HepG2 (cell line): ENCODE data around the gene KBTBD13. TPM values are rescaled to one million over a fixed set of nuclear protein-coding genes. Genes with fewer than 3 reads are reported as not detected.

ENCODE experiments used
- ATAC-seq: fragments of 200-7000 bp; cut with Tn5 transposase; 3 replicates; pipeline ENCODE4 v1.9.1; 2020; ENCODE audit warnings: mild to moderate bottlenecking, moderate library complexity
- BruUV-seq: library from RNA; stranded (reverse); fragments of 400-500 nt; replicated peaks from 2 replicates; lab custom pipeline; 2021; lab: Mats Ljungman, UMichigan
- CTCF ChIA-PET: fragments of 300-600 bp; formaldehyde crosslinking; extraction: SDS; loops from one replicate; lab custom pipeline; 2021; ENCODE audit warnings: low total read pairs, inconsistent platforms, low intra/inter-chr PET ratio; lab: Yijun Ruan, JAX
- POLR2A ChIA-PET: fragments of 350-600 bp; sonication (Branson Sonifier 250); formaldehyde crosslinking; loops from one replicate; lab custom pipeline; 2020; ENCODE audit warnings: antibody characterized with exemption, inconsistent platforms; lab: Yijun Ruan, JAX
- DNase-seq: peaks from one replicate; pipeline ENCODE4 v3.0.0-alpha.2; 2015; ENCODE audit warnings: low spot score
- FAIRE-seq: peaks from 3 replicates; lab custom pipeline; 2011; peaks lifted over from hg19 to GRCh38; lab: Jason Lieb, UNC
- H2AFZ ChIP-seq: one replicate; pipeline ENCODE4 v1.6.1; 2011; ENCODE audit warnings: low read length, inconsistent platforms
- H3K27ac ChIP-seq: fragments of 300-600 bp; 3 replicates; pipeline ENCODE4 v1.8.0; 2011; ENCODE audit warnings: mixed run types, mild to moderate bottlenecking, mixed read lengths, low read length, inconsistent platforms; ENCODE audit not compliant: insufficient read depth; ENCODE audit errors: extremely low read length
- H3K27me3 ChIP-seq, 2 experiments: fragments of 200-600 bp in 1 of 2; 2 replicates in 1 of 2; 3 replicates in 1 of 2; pipeline versions ENCODE4 v1.6.0 to v1.8.0; 2011; ENCODE audit warnings: low read length in 2 of 2, mild to moderate bottlenecking in 2 of 2, moderate library complexity in 2 of 2, inconsistent platforms in 1 of 2; ENCODE audit not compliant: insufficient read depth in 2 of 2, control insufficient read depth in 1 of 2
- H3K36me3 ChIP-seq, 2 experiments: fragments of 200-600 bp in 1 of 2; replicated peaks in 1 of 2; 2 replicates in 1 of 2; 3 replicates in 1 of 2; pipeline versions ENCODE4 v1.5.1 to v1.8.0; 2011; ENCODE audit warnings: low read length in 2 of 2, inconsistent platforms in 1 of 2; ENCODE audit not compliant: insufficient read depth in 2 of 2, control insufficient read depth in 1 of 2
- H3K4me1 ChIP-seq: 2 replicates; pipeline ENCODE4 v1.5.1; 2012; ENCODE audit warnings: low read length, inconsistent platforms; ENCODE audit not compliant: insufficient read depth
- H3K4me2 ChIP-seq: 2 replicates; pipeline ENCODE4 v1.6.0; 2011; ENCODE audit warnings: low read depth, low read length, inconsistent platforms
- H3K4me3 ChIP-seq, 3 experiments: fragments of 200-600 bp in 1 of 3; sonication (generic), shearing (Covaris generic) in 1 of 3; replicated peaks in 1 of 3; 2 replicates each; pipeline ENCODE4 v1.5.1; 2011 to 2016; ENCODE audit warnings: low read length in 3 of 3, inconsistent platforms in 2 of 3, low read depth in 2 of 3, mild to moderate bottlenecking in 2 of 3, control low read depth in 1 of 3, mixed read lengths in 1 of 3; ENCODE audit not compliant: insufficient read depth in 1 of 3
- H3K79me2 ChIP-seq: one replicate; pipeline ENCODE4 v1.6.1; 2011; ENCODE audit warnings: low read length, inconsistent platforms; ENCODE audit not compliant: insufficient read depth
- H3K9ac ChIP-seq: 2 replicates; pipeline ENCODE4 v1.6.0; 2011; ENCODE audit warnings: mild to moderate bottlenecking, low read depth, low read length, inconsistent platforms; ENCODE audit not compliant: insufficient read depth
- H3K9me3 ChIP-seq: 2 replicates; pipeline ENCODE4 v1.5.1; 2012; ENCODE audit warnings: mild to moderate bottlenecking, low read length
- H4K20me1 ChIP-seq: 2 replicates; pipeline ENCODE4 v1.6.0; 2011; ENCODE audit warnings: inconsistent platforms, mild to moderate bottlenecking, low read length, moderate library complexity; ENCODE audit not compliant: insufficient read depth
- BHLHE40 ChIP-seq: IDR thresholded peaks from 2 replicates; pipeline ENCODE4 v1.6.1; 2011; ENCODE audit warnings: low read length, improper control_type of control experiment
- CEBPG ChIP-seq: IDR thresholded peaks from 2 replicates; pipeline ENCODE4 v1.6.1; 2016
- CTCF ChIP-seq: sonication (generic); formaldehyde crosslinking; IDR thresholded peaks from 2 replicates; pipeline ENCODE4 v1.5.0; 2020; ENCODE audit warnings: mild to moderate bottlenecking, missing genetic modification reagents, moderate library complexity
- FOSL2 ChIP-seq: sonication (generic); formaldehyde crosslinking; IDR thresholded peaks from 2 replicates; pipeline ENCODE4 v1.4.0; 2020; ENCODE audit warnings: missing genetic modification reagents
- MATR3 ChIP-seq: sonication (generic); formaldehyde crosslinking; IDR thresholded peaks from 2 replicates; pipeline ENCODE4 v1.4.0; 2020; ENCODE audit warnings: missing genetic modification reagents
- RAD21 ChIP-seq: fragments of 450-650 bp; formaldehyde crosslinking; IDR thresholded peaks from 2 replicates; pipeline ENCODE4 v1.5.0; 2020; ENCODE audit warnings: mild to moderate bottlenecking
- SMC3 ChIP-seq: IDR thresholded peaks from 2 replicates; pipeline ENCODE4 v1.6.1; 2011; ENCODE audit warnings: low read length, improper control_type of control experiment
- SOX13 ChIP-seq, 3 experiments: fragments of 450-650 bp in 1 of 3; sonication (generic) in 1 of 3; formaldehyde crosslinking in 1 of 3; IDR thresholded peaks in 2 of 3; conservative IDR thresholded peaks in 1 of 3; 2 replicates each; pipeline versions ENCODE4 v1.5.0 to v1.6.1; 2016 to 2020; ENCODE audit warnings: antibody characterized with exemption in 1 of 3, mild to moderate bottlenecking in 1 of 3, missing compliant biosample characterization in 1 of 3, missing genetic modification reagents in 1 of 3, moderate library complexity in 1 of 3
- SOX5 ChIP-seq: IDR thresholded peaks from 2 replicates; pipeline ENCODE4 v1.6.1; 2016; ENCODE audit warnings: borderline replicate concordance
- STAG1 ChIP-seq: sonication (generic); formaldehyde crosslinking; IDR thresholded peaks from 2 replicates; pipeline ENCODE4 v1.4.0; 2020; ENCODE audit warnings: missing genetic modification reagents
- TAF15 ChIP-seq: fragments of 200-400 bp; formaldehyde crosslinking; IDR thresholded peaks from one replicate; pipeline ENCODE4 v1.6.1; 2018; ENCODE audit warnings: mild to moderate bottlenecking, low read depth, low read length; ENCODE audit not compliant: poor library complexity, severe bottlenecking
- TFDP2 ChIP-seq: sonication (generic); formaldehyde crosslinking; IDR thresholded peaks from 2 replicates; pipeline ENCODE4 v1.4.0; 2020; ENCODE audit warnings: missing genetic modification reagents
- TFE3 ChIP-seq: IDR thresholded peaks from 2 replicates; pipeline ENCODE4 v1.6.1; 2016
- USF2 ChIP-seq, 2 experiments: sonication (generic) in 1 of 2; formaldehyde crosslinking in 1 of 2; IDR thresholded peaks; 2 replicates each; pipeline versions ENCODE4 v1.5.1 to v1.6.1; 2011 to 2020; ENCODE audit warnings: borderline replicate concordance in 1 of 2, low read depth in 1 of 2, low read length in 1 of 2, mild to moderate bottlenecking in 1 of 2, missing genetic modification reagents in 1 of 2, moderate library complexity in 1 of 2
- ZNF644 ChIP-seq: IDR thresholded peaks from 2 replicates; pipeline ENCODE4 v1.6.1; 2016; ENCODE audit warnings: low read depth
- WGBS: methylation state at CpG from one replicate; pipeline ENCODE4 v1.1.6; 2017; ENCODE audit warnings: low lambda C conversion rate; 5-methylcytosine and 5-hydroxymethylcytosine counted together
- in situ Hi-C: cut with HindIII; loops from 2 replicates; pipeline ENCODE4 v1.10.0; 2017; ENCODE audit warnings: low pct_unique_long_range_greater_than_20kb; ENCODE audit not compliant: extremely low pct_ligation_motif_present
- intact Hi-C: fragments of 100-400 bp; cut with micrococcal nuclease; formaldehyde crosslinking; loops from one replicate; pipeline ENCODE4 v1.10.0; 2022; ENCODE audit not compliant: unreplicated experiment
- polyA plus RNA-seq, 8 experiments: library from polyadenylated mRNA; depleted of rRNA in 3 of 8; stranded (reverse) in 7 of 8; unstranded in 1 of 8; fragments of >200 nt; fragmentation: Illumina TruSeq in 4 of 8; extraction: Trizol in 4 of 8; gene quantifications; 2 replicates each; pipeline versions ENCODE4 v1.2.1 to v1.2.3, GENCODE V29; 2011 to 2016; ENCODE audit warnings: low read depth in 4 of 8, missing spikeins in 1 of 8, mixed read lengths in 1 of 8; ENCODE audit not compliant: insufficient read depth in 1 of 8
- total RNA-seq, 5 experiments: library from RNA; depleted of rRNA; stranded (reverse); fragments of >200 nt; fragmentation: Illumina TruSeq; extraction: Trizol; gene quantifications; 2 replicates each; pipeline ENCODE4 v1.2.3, GENCODE V29; 2016; ENCODE audit warnings: low read depth in 1 of 5

Gene KBTBD13
- total and polyA plus RNA-seq, 2 of the 13 experiments (the other 11 are each of a cell fraction or from before 2014, with no cell fraction given), result not detected

GRCh38 chr15:65033659-65034269, 42.8 kb upstream of the KBTBD13 start:
- Histone ChIP-seq H3K79me2 (peaks cover 2% of the 10 kb centered on the region), H3K27me3 (no peaks in the 10 kb centered on the region; a peak in 1 of 5 replicates), H4K20me1 (no peaks in the 10 kb centered on the region), H3K9ac (peak overlapping the region; percentile 23; the same call in 1 of the 2 replicates), H3K4me1 (peaks cover 65% of the 10 kb centered on the region), H2AFZ (peak overlapping the region; percentile 21), H3K27ac (no peak overlapping the region), H3K36me3 (no peaks in the 10 kb centered on the region), H3K4me2 (peak overlapping the region; percentile 70), H3K4me3 (peak overlapping the region; percentile 17 to 52 (median 34); a peak in 3 of 6 replicates), H3K9me3 (no peaks in the 10 kb centered on the region)
- 2% methylated on average over 4 of the region's 4 CpGs for WGBS
- no TSS peak for BruUV-seq
- in situ Hi-C loops (loop anchor here (10.0 kb wide), 2 partner anchors 51 to 261 kb away; partner anchors contain the start of gene RNU5A-1), intact Hi-C loops (loop anchor here (1.0 to 10.0 kb wide), 8 partner anchors 12 to 264 kb away; partner anchors contain the start of genes CLPX, RNU5A-1 and SLC51B)
- FAIRE-seq, result peak; percentile 70
- DNase-seq, result peak; percentile 63
- peak; percentile 63 for ATAC-seq
- ChIA-PET CTCF (interaction anchor here (0.8 to 3.1 kb wide), 13 partner anchors 10 to 303 kb away, joined by 3 to 56 read pairs (median 6); no protein-coding TSS in a partner anchor), POLR2A (interaction anchor here (0.7 to 1.3 kb wide), 6 partner anchors 11 to 267 kb away, joined by 3 to 7 read pairs (median 4); partner anchors contain the start of gene SLC51B)
- TF ChIP-seq TFE3 (CRISPR knock-in tag) (0 out of 2 replicates have a peak, but pooled peaks have one; percentile 39), CTCF (CRISPR knock-in tag) (peak; percentile 79), SOX5 (CRISPR knock-in tag) (0 out of 2 replicates have a peak, but pooled peaks have one; percentile 13), STAG1 (peak; percentile 86), TFDP2 (CRISPR knock-in tag) (0 out of 2 replicates have a peak, but pooled peaks have one; percentile 2), RAD21 (CRISPR knock-in tag) (peak; percentile 66; the same call in 1 of the 2 replicates), MATR3 (CRISPR knock-in tag) (no peak), FOSL2 (CRISPR knock-in tag) (0 out of 2 replicates have a peak, but pooled peaks have one; percentile 7), USF2 (IDR thresholded peaks at IDR 0.05; ENCODE audit: low read depth, low read length) (peak; percentile 47; the same call in 1 of the 2 replicates), USF2 (CRISPR knock-in tag; IDR thresholded peaks at IDR 0.05; ENCODE audit: borderline replicate concordance) (peak; percentile 34; the same call in 1 of the 2 replicates), SMC3 (peak; percentile 71), CEBPG (CRISPR knock-in tag) (peak; percentile 46), SOX13 (IDR thresholded peaks at IDR 0.05) (no peak), SOX13 (CRISPR knock-in tag; conservative IDR thresholded peaks at IDR 0.05 in 1 of 2, IDR thresholded peaks at IDR 0.05 in 1 of 2) (peak in 1 of 2 experiments; percentile 10; a peak in 1 of 4 replicates), ZNF644 (CRISPR knock-in tag) (no peak), BHLHE40 (peak; percentile 48; the same call in 1 of the 2 replicates), TAF15 (no peak)
